ENCODE measurements around the gene FOXL3. TPM values are rescaled to one million over a fixed set of nuclear protein-coding genes. Genes with fewer than 3 reads are reported as not detected.

The FOXL3 gene
- total and polyA plus RNA-seq, 12 donors = not detected

DNA sequence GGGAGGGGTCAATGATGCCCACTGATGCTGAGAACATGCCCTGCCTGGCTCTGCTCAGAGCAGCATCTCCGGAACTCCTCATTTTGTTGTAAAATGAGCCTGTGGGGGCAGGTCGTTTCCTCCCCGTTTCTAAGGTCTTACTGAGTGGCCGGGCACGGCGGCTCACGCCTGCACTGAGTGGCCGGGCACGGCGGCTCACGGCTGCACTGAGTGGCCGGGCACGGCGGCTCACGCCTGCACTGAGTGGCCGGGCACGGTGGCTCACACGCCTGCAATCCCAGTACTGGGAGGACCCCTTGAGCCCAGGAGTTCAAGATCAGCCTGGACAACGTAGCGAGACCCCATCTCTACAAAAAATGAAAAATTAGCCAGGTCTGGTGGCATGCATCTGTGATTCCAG lies 39.0 kb upstream of the FOXL3 start:
- ATAC-seq = peak in 2 of 8 donors; percentile 37 to 58
- H3K36me3 ChIP-seq = peaks cover 0 to 97% (median 8%) of the 10 kb centered on the region in 9 donors
- H3K4me1 ChIP-seq = no peaks in the 10 kb centered on the region

GRCh38 chr7:251446-252175 lies 38.4 kb upstream of the FOXL3 start:
- intact Hi-C loops (cut with DNase I) = no loop called here
- no peaks in the 10 kb centered on the region for H3K9me3 ChIP-seq
- no peak overlapping the region for H3K4me3 ChIP-seq
- no peaks in the 10 kb centered on the region for H3K4me1 ChIP-seq
- no peak overlapping the region for H3K27ac ChIP-seq
- TF ChIP-seq, protein P1, sequence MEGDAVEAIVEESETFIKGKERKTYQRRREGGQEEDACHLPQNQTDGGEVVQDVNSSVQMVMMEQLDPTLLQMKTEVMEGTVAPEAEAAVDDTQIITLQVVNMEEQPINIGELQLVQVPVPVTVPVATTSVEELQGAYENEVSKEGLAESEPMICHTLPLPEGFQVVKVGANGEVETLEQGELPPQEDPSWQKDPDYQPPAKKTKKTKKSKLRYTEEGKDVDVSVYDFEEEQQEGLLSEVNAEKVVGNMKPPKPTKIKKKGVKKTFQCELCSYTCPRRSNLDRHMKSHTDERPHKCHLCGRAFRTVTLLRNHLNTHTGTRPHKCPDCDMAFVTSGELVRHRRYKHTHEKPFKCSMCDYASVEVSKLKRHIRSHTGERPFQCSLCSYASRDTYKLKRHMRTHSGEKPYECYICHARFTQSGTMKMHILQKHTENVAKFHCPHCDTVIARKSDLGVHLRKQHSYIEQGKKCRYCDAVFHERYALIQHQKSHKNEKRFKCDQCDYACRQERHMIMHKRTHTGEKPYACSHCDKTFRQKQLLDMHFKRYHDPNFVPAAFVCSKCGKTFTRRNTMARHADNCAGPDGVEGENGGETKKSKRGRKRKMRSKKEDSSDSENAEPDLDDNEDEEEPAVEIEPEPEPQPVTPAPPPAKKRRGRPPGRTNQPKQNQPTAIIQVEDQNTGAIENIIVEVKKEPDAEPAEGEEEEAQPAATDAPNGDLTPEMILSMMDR (IDR thresholded peaks at IDR 0.05) = no peak
- H3K36me3 ChIP-seq = peaks cover 2 to 97% (median 15%) of the 10 kb centered on the region in 9 donors
- H3K27me3 ChIP-seq = no peaks in the 10 kb centered on the region
- DNase-seq = no peak
- WGBS, 2 donors = 91 to 92% methylated on average over 21 of the region's 21 CpGs
- ATAC-seq = no peak

More for the DNA sequence above, 39.0 kb upstream of the FOXL3 start:
- H3K4me3 ChIP-seq = no peak overlapping the region
- H3K9me3 ChIP-seq = no peaks in the 10 kb centered on the region
- H3K27me3 ChIP-seq = no peaks in the 10 kb centered on the region
- H3K27ac ChIP-seq = no peak overlapping the region
- TF ChIP-seq, protein P1 (IDR thresholded peaks at IDR 0.05) = no peak
- WGBS, 2 donors = 96 to 97% methylated on average over 20 of the region's 20 CpGs
- intact Hi-C loops (cut with DNase I) = no loop called here
- no peak for DNase-seq

GRCh38 chr7:252216-252965 lies 37.6 kb upstream of the FOXL3 start:
- TF ChIP-seq, protein P1 (IDR thresholded peaks at IDR 0.05) = no peak
- Histone ChIP-seq H3K9me3 (no peaks in the 10 kb centered on the region), H3K4me3 (no peak overlapping the region), H3K27me3 (no peaks in the 10 kb centered on the region), H3K27ac (no peak overlapping the region), H3K4me1 (no peaks in the 10 kb centered on the region), H3K36me3 (peaks cover 3 to 97% (median 21%) of the 10 kb centered on the region in 9 donors)
- intact Hi-C loops (cut with DNase I) = no loop called here
- ATAC-seq = no peak
- DNase-seq = no peak
- WGBS, 2 donors = 92 to 96% methylated on average over 29 of the region's 29 CpGs

GRCh38 chr7:252981-253380 lies 37.0 kb upstream of the FOXL3 start:
- intact Hi-C loops (cut with DNase I) = no loop called here
- Histone ChIP-seq H3K4me1 (no peaks in the 10 kb centered on the region), H3K9me3 (no peaks in the 10 kb centered on the region), H3K4me3 (no peak overlapping the region), H3K36me3 (peaks cover 3 to 93% (median 22%) of the 10 kb centered on the region in 9 donors), H3K27me3 (no peaks in the 10 kb centered on the region), H3K27ac (no peak overlapping the region)
- no peak for ATAC-seq
- 95% methylated on average over 22 of the region's 22 CpGs for WGBS, 2 donors
- TF ChIP-seq, protein P1 (IDR thresholded peaks at IDR 0.05) = no peak
- no peak for DNase-seq
